8988T (cell line): Measurements from ENCODE around the gene TRAK1.
"Not testable (repeated sequence)": the region's sequence is repeated elsewhere in the genome, so short reads cannot be mapped to it uniquely, and the experiment has no call there.

ENCODE experiments used
- DNase-seq: peaks from one replicate; pipeline ENCODE4 v3.0.0; 2011

The TRAK1 gene, protein sequence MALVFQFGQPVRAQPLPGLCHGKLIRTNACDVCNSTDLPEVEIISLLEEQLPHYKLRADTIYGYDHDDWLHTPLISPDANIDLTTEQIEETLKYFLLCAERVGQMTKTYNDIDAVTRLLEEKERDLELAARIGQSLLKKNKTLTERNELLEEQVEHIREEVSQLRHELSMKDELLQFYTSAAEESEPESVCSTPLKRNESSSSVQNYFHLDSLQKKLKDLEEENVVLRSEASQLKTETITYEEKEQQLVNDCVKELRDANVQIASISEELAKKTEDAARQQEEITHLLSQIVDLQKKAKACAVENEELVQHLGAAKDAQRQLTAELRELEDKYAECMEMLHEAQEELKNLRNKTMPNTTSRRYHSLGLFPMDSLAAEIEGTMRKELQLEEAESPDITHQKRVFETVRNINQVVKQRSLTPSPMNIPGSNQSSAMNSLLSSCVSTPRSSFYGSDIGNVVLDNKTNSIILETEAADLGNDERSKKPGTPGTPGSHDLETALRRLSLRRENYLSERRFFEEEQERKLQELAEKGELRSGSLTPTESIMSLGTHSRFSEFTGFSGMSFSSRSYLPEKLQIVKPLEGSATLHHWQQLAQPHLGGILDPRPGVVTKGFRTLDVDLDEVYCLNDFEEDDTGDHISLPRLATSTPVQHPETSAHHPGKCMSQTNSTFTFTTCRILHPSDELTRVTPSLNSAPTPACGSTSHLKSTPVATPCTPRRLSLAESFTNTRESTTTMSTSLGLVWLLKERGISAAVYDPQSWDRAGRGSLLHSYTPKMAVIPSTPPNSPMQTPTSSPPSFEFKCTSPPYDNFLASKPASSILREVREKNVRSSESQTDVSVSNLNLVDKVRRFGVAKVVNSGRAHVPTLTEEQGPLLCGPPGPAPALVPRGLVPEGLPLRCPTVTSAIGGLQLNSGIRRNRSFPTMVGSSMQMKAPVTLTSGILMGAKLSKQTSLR

DNA sequence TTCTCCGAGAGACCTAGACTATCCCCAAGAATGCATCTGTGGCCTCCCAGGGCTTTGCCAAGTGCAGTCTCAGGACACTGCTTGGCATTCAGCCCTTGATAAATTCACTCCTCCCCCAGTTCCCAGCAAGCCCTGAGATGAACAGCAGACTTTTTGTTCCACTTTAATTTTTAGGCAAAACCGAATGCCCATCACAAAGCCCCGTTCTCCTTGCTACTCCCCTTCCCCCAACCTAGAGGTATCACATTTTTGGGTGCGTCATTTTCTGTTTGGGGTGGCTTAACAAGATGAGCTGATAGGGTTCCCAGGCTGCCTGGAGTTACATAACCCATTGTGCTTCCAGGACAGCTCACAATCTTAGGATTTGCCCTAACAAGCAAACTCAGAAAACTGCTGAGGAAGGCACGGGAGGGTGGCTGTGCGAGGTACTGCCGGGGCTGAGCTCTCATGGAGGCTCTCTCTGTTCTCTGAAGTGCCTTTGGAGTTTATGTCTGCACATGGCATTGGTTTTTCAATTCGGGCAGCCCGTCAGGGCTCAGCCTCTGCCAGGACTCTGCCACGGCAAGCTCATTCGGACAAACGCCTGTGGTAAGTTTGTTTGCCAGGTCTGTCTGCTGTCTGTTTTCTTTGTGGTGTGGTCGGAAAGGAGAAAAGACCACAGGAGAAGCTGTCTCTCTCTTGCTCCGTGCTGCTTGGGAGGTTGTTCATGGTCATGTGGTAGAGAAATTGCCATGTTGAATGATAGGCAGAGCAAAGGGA lies at the start of gene TRAK1:
TSS of gene TRAK1 (plus strand) at position 385 of the 759 bp plus-strand sequence. CDS start at position 498, 113 bp downstream.
- DNase-seq, result no peak

DNA sequence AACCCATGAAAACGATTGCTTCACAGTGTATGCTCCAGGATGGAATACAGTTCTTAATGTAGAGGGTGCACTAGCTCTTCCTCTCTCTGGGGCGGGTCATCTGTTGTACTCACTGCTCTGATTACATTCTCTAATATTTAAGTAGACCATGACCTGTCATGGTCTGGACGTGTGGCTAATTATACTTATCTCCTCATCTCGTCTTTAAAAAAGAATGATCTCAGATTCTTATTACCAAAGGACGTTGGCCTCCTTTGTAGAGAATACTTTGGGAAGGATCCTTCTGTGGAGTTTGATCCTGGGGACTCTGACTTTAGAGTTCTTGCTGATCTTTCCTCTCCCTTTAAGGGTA lies 48.4 kb upstream of the TRAK1 start:
- DNase-seq, result no peak

DNA sequence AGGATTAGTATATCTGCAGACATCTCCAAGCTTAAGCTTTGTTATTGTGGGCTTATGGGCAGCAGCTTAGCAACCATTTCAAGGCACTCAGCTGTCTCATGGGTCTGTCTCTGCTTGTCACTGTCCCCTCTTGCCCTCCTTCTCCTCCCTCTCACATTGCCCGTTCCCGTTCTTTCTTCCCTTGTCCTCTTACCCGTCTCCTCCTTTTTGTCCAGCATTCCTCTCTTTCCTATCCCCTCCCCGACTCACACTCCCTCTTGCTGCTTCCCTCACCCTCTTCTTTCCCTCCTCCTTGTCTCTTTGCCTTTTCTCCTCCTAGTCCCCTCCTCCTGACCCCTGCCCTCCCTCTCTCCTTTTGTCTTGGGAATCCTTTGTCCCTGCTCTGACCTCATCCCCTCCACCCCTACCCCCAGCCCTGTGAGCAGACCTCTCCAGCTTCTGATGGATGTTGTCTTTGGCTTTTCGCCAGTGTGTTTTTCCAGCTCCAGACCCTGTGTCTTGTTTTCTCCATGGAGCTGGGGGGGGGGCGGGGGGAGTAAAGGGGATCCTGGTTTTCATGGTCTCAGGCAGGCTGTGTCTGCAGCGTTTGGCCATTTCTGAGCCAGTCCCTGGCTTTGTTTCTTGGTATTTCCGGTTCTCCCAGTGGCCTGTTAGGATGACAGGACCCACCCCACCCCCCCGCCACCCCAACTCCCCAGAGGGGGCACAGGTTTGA lies 47.9 kb upstream of the TRAK1 start:
- no peak for DNase-seq

DNA sequence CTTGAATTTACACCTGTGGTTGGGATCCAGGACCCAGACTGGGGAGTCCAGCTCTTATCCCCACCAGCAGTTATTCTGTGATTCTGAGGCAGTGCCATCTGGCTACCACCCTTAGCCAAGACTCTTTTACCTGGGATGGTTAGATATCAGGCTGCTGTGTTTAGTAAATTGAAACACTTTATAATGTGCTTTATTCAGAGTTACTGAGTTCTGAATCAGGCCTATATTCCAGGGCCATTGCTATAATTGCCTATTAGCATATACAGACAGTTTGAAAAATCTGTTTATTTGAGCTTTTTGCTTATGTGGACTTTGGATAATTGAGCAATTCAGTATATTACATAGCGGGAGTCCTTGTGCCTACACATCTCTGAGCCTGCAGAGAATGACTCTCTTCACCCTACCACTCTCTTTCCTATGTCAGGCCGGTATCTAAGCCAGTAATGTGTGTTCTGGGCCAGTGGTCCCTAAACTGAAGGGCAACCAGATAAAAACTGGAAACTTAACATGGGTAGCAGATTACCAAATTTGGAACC lies 45.4 kb upstream of the TRAK1 start:
- DNase-seq, result no peak

DNA sequence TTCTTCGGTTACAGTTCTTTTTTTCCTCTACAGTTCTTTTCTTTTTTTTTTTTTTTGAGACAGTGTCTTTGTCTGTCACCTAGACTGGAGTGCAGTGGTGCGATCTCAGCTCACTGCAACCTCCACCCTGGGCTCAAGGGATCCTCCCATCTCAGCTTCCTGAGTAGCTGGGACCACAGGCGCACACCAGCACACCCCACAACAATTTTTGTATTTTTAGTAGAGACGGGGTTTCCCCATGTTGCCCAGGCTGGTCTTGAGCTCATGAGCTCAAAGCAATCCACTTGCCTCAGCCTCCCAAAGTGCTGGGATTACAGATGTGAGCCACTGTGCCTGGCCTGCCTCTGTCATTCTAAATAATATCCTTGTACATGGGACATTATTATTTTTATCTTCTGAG lies 42.6 kb upstream of the TRAK1 start:
- not testable (repeated sequence) for DNase-seq

DNA sequence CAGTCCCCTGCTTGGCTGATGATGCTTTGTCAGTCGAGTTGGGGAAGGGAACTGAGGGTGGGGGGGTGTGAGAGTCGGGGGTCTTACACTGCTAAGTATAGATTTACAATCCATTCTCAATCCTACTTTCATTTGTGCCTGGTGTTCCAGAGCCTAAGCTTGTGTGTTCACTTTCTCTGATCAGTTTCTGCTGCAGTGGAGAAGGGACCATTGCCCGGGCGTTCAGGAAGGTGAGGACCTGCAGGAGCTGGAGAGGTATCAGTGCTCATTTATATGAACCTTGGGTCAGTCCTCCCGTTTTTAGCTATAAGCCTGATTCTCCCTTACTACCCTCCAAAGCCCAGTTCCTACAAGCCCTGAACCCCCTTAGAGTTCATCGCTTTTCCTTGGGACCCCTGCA lies 41.0 kb upstream of the TRAK1 start:
- no peak for DNase-seq

DNA sequence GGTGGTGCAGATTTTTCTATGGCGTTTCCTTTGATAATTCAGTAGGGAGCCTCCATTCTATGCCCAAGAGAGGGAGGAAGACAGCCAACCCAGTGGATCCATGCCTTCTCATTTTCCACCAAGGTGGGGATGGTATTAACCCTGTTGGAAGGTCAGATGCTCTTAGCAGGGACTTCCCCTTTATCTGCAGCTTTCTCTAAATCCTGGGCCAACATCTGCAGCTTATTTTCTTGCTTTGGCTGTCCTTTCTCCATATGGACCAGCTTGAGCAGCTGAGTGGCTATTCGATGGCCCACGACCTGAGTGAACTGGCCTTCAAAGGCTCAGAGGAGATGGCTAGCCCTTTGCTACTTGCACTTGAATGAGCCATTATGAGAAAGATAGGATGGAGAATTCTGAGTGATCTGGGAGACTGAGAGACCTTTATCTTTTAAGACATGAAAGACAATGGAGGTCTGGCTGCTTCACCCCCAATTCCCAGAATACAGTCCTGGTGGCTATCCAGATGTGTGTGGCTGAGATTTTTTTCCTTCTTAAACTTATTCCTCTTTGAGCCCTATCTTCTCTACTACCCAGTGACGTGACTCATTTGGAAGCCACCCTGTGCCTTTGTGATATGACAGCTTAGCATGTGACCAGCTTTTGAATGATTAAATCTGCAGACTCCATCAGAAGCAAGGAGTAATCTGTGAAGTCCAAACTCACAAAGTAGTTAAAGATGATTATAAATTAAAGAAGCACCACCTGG lies 39.6 kb upstream of the TRAK1 start:
- no peak for DNase-seq

DNA sequence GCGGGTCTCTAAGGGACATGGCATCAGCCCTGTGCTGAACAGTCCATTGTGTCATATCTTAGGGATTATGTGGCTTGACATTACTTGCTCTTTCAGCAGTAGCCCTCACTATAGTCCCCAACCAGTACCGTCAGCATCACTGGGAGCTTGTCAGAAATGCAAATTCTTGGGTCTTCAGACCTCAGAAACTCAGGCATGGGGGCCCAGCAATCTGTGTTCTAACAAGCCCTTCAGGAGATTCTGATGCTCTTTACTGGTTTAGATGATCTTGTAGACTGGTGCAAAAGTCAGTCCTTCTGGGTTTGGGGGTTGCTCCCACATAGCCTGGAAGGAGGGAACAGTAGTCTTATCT lies 39.0 kb upstream of the TRAK1 start:
- no peak for DNase-seq

DNA sequence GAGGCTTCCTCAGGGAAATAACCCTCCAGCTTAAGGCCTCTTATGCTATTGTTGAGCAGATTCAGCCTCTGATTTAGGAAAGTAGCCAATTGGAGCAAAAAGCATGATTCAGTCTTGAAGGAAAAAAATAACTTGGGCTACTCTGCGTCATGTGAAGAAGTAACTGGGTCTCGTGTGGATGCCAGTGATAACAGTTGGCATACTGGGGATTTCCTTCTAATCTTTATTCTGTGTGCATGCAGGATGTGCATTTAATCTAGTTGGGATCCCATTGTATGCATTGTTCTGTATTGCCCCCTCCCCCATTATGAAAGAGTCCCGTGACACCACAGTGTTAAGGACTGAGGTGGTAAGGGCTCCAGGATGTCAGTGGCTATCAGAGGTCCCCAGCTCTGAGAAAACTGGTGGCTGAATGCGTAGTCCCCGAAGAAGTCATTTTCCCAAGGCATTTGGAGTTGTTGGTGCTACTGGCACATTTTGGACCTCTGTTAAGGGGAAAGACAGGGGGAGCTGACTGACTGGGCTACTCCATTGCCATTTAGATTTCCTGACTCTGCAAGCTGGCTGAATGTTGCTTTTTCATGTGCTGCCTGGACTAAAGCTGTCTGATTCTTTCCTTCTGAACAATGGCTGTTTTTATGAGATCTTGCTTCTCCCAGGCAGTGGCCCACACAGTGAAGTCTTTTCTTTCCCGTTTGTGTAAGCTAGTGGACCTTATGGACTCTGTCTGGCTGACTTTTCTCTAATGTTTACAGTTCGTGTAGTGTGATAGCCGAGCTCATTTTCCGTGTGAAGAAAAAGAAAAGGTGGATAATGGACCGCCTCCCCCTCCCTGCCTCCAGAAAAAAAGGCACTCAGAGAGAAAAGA lies 38.4 kb upstream of the TRAK1 start:
- no peak for DNase-seq

DNA sequence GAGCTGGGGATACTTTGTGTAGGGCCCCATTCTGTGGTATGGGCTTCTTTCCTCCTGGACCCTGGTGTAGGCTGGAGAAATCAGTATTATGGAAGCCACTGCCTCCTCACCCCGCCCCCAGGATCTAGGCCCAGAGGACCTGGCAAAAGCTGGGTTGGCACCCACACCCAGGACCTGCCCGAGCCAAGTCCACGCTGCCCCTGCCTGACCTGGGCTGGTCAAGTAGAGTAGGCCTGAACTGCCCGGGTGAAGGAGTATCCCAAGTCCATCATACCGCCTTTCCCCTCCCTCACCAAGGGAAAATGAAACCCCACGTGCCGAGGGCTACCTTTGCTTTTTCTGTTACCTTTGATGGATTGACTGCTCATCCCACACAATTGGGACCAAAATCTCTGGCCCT lies 37.7 kb upstream of the TRAK1 start:
- DNase-seq, result no peak

DNA sequence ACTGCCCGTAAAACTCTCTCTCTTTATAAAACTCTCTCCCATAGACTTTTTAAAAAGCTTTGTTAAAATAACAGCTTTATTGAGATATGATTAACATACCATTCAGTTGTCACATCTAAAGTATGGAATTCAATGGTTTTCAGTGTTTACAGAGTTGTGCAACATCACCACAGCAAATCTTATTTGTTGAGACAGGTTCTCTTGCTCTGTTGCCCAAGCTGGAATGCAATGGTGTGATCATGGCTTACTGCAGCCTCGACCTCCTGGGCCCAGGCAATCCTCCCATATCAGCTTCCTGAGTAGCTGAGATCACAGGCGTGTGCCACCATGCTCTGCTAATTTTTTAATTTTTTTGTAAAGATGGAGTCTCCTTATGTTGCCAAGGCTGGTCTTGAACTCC lies 35.9 kb upstream of the TRAK1 start:
- no peak for DNase-seq

DNA sequence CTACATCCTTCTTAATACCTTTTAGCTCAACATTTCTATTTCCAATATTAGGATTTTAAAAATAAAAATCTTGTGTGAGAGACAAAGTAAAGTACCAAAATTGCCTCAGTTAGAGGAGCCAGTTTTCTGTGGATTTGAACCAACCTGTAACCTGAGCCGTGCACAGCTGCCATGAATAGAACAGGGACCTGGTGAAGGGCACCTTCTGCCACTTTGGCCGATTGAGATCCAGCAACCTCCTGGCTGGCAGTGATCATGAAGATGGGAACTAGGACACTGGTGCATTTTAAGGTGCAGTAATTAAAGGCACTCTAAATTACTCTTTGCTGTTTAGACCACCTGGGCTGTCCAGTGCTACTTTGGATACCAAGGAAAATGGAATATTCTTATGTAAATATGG lies 34.3 kb upstream of the TRAK1 start:
- DNase-seq, result no peak

DNA sequence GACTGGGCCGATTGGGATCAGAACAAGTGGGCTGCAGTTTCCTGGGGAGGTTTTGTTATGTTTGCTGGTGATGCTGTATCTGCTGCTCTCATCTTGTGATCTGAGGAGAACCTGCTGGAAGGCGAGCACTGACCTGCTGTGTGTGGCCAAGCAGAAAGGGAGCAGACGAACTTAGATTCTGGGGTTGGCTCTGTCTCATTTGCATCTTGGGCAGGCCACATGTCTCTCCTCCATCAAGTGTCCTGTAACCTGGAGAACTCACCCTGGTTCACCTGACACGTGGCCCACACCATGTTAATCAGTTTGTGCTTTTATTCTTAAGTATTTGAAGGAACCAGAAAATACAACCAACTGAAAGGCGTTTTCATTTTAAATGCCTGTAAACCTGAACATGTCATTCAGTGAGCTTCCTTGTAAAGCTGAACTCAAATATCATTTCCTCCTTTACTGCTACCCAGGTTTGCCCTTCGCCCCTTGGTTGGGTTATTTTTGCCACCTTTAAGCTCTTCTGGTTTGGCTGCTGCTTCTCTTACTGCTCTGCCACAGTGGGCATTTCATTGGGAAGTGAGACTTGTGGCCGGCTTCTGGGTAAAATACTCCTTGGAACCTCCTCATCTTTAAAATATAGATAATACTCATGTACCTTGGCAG lies 33.5 kb upstream of the TRAK1 start:
- no peak for DNase-seq

DNA sequence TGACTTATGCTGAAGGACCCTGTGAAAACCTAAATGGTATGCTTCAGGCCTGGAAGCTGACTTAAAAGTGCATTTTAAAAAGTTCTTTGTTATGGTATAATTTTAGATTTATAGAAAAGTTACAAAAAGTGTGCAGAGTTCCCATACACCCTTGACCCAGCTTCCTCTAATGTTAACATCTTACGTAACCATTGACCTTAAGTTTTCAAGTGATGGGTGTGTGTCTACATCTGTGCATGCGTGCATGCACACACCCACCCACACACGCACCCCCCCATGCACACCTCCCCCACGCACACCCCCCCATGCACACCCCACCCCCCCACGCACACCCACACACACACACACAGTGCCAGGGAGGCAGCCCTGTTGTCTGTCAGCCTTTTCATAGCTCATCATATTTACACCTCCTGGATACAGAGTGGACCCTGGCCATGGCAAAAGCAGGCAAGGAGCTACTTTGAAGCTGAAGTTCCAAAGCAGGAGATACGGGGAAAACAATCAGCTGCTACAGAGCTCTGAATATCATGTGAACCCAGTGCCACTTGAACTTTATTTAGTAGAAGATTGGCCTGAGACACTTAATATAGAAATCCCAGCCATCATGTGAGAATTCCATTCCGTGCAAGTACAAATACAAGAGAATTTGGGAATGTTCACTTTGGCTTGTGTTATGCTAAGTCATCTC lies 30.0 kb upstream of the TRAK1 start:
- DNase-seq, result no peak

DNA sequence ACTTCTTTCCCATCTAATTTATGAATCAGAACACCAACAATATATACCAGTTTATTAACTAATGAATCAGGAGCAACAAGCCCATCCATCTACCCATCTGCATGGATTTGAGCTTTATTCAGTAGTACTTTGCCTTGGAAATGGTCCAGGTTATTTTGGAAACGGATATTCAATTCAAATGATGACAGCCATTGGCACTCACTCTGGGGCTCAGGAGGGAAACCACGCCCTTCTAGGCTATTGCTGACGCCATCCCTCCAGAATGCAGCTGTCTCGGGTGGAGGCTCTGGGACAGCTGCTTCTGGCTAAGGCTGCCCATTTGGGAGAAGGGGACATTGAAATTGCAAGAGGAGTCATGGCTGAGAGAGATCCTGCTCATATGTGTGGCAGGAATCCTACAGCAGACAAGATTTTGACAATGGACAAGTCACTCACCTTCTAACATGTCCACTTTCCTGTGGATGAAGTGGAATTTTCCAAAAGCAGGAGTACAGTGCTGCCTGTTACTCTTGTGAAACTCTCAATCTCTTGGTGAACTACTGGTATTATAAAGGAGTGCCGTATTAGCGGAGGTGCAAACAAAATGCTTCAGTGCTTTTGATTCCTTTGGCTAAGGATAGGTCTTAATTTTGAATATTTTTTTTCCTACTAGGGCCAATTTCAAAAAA lies 29.3 kb upstream of the TRAK1 start:
- DNase-seq, result peak; percentile 65

DNA sequence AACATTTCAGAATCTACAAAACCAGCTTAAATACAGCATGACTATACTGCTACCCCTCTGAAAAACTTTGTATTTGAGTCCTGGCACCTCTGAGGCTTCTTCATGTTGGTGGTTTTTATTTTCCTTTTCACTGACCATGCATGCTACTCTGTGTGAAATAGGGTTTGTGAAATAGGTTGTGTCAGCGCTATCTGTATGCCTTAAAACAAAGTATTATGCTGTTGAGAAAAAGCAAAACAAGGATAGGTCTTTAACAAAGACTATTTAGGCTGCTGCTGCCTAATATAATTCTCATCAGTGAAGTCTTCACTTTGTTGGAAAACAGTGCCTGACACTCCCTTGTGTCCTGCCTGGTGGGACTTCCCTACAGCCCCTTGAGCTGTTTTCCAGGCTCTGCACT lies 28.7 kb upstream of the TRAK1 start:
- no peak for DNase-seq

DNA sequence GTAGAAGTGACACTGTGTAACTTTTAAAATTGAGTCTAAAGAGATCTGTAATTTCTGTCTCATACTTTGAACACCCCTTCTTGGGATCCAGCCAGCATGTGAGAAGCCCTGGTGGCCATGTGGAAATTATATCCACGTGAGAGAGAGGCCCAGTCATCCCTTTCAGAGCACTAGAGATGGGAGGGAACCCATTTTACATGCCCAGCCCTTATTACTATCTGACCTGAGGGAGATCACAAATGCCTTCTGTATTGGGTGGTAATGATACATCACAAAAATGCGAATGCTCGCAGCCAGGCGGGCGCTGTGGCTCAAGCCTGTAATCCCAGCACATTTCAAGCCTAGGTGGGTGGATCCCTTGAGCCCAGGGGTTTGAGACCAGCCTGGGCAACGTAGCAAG lies 27.3 kb upstream of the TRAK1 start:
- no peak for DNase-seq

DNA sequence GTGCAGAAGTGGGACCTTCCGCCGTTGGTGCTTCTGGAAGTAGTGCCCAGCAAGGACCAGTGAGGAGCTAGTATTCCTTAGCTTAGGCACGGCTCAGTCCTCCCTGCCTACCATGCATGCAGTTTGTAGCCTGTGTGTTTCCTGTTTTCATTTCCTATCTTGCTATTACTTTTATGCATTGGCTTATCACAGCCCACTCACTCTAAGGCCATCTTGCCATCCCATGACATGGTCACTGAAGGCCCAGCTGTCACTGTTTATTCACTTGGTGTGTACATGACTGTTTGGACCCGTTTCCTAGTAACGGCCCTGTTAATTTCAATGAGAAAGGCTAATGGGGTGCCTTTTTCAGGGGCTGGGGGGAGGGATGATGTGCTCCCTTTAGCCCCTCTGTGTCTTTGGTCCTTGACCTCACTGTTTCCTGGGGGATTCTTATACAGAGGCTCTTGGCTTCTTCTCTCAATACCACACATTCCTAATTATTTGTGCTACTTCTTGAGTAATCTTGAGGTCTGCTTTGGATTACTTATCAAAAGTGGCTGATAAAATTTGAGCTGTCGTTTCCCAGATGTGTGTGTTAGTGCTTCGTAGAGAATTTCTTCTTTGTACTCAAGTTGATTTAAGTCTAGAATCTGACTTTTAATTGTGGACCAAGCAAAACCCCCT lies 24.5 kb upstream of the TRAK1 start:
- no peak for DNase-seq
